ENCODE data around the gene EPHA1.

EPHA1 gene

GRCh38 chr7:143390104-143390772, 18.4 kb downstream of the EPHA1 start:
- no peak for DNase-seq (ENCODE audit: low read depth in 2 of 3, low spot score in 2 of 3)

- DNase-seq (ENCODE audit: low read depth in 2 of 3, low spot score in 2 of 3) = no peak
Observed at GRCh38 chr7:143389316-143390103, 19.1 kb downstream of the EPHA1 start.

GRCh38 chr7:143388491-143389101, 20.1 kb downstream of the EPHA1 start:
- no peak for DNase-seq (ENCODE audit: low read depth in 2 of 3, low spot score in 2 of 3)

- no peak for DNase-seq (ENCODE audit: low read depth in 2 of 3, low spot score in 2 of 3)
Observed at GRCh38 chr7:143388051-143388450, 20.6 kb downstream of the EPHA1 start.

- DNase-seq (ENCODE audit: low read depth in 2 of 3, low spot score in 2 of 3) = no peak
Observed at GRCh38 chr7:143387156-143387975, 21.3 kb downstream of the EPHA1 start.

- DNase-seq (ENCODE audit: low read depth in 2 of 3, low spot score in 2 of 3) = no peak
Observed at GRCh38 chr7:143385891-143386781, 22.5 kb downstream of the EPHA1 start.

- no peak for DNase-seq (ENCODE audit: low read depth in 2 of 3, low spot score in 2 of 3)
Observed at GRCh38 chr7:143384661-143385631, 23.7 kb downstream of the EPHA1 start.

GRCh38 chr7:143384148-143384547, 24.5 kb downstream of the EPHA1 start:
- no peak for DNase-seq (ENCODE audit: low read depth in 2 of 3, low spot score in 2 of 3)

- DNase-seq (ENCODE audit: low read depth in 2 of 3, low spot score in 2 of 3) = no peak
Observed at GRCh38 chr7:143383642-143383957, 25.1 kb downstream of the EPHA1 start.

- no peak for DNase-seq (ENCODE audit: low read depth in 2 of 3, low spot score in 2 of 3)
Observed at GRCh38 chr7:143382791-143383641, 25.6 kb downstream of the EPHA1 start.

GRCh38 chr7:143382126-143382790, 26.4 kb downstream of the EPHA1 start:
- DNase-seq (ENCODE audit: low read depth in 2 of 3, low spot score in 2 of 3) = no peak

GRCh38 chr7:143381427-143382125, 27.1 kb downstream of the EPHA1 start:
- DNase-seq (ENCODE audit: low read depth in 2 of 3, low spot score in 2 of 3) = no peak

- DNase-seq (ENCODE audit: low read depth in 2 of 3, low spot score in 2 of 3) = peak; percentile 64 to 83 (median 74)
Observed at GRCh38 chr7:143380646-143381426, 27.8 kb downstream of the EPHA1 start, which contains the start of gene ZYX. TSS of gene ZYX (plus strand) at chr7:143381345. CDS start at chr7:143381572, 227 bp downstream.

- DNase-seq (ENCODE audit: low read depth in 2 of 3, low spot score in 2 of 3) = peak; percentile 68 to 89 (median 86)
Observed at GRCh38 chr7:143380260-143380645, 28.4 kb downstream of the EPHA1 start.

- no peak for DNase-seq (ENCODE audit: low read depth in 2 of 3, low spot score in 2 of 3)
Observed at GRCh38 chr7:143379611-143380259, 28.9 kb downstream of the EPHA1 start.

- no peak for DNase-seq (ENCODE audit: low read depth in 2 of 3, low spot score in 2 of 3)
Observed at GRCh38 chr7:143376396-143376795, 32.3 kb downstream of the EPHA1 start.
